ENCODE results near the gene ROBO1. TPM values are rescaled to one million over a fixed set of nuclear protein-coding genes. Genes with fewer than 3 reads are reported as not detected.
A peak's percentile ranks its signal among the peaks of the same experiment; 100 is the strongest.

The ROBO1 gene
- total RNA-seq, 1 experiment from 2014 or later: 51.2 TPM

- peak; percentile 5 for DNase-seq (ENCODE audit: low read depth, low spot score)
- in situ Hi-C loops (cut with HindIII; ENCODE audit: low pct_unique_long_range_greater_than_20kb, low sequenced_read_pairs): no loop called here
Observed at GRCh38 chr3:78666470-78666800, 1101.4 kb downstream of the ROBO1 start.

DNA sequence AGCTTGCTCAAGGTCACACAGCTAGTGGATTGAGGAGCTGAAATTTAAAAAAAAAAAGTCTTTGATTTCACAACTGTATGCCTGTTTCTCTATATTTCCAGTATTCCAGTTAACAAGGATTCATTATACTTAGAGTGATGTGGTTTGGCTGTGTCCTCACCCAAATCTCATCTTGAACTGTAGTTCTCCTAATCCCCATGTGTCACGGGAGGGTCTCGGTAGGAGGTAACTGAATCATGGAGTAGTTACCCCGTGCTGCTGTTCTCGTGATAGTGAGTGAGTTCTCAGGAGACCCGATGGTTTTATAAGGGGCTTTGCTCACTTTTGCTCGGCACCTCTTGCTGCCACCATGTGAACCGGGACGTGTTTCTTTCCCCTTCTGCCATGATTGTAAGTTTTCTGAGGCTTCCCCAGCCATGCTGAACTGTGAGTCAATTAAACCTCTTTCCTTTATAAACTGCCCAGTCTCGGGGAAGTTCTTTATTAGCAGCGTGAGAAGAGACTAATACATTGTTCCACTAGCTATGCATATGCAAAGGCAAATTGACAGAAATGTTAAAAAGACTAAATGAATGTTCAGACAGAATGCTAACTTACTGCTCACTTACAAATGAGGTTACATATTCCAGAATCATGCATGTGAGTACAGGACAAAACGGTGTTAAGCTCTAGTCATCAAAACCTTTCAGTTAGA lies 1101.9 kb downstream of the ROBO1 start:
- in situ Hi-C loops (cut with HindIII; ENCODE audit: low pct_unique_long_range_greater_than_20kb, low sequenced_read_pairs): no loop called here
- DNase-seq (ENCODE audit: low read depth, low spot score): peak; percentile 92

DNA sequence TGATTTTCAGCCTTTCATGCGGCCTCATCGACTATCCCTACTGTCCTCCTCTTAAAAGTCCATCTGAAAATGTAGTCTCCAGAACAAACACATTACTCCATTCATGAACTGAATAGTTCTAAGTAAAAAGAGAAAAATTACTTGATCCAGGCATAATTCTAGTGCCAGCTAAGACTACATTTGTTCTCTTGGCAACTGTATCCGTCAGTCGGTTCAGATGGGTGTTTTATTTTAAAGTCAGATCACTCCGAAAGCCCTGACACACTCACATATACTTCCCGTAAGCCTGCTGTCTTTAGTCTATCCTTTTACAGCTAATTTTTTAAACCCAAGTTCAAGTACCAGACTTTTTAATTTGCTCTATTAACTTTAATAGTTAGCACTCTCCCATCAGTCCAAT lies 1102.7 kb downstream of the ROBO1 start:
- no peak for DNase-seq (ENCODE audit: low read depth, low spot score)
- in situ Hi-C loops (cut with HindIII; ENCODE audit: low pct_unique_long_range_greater_than_20kb, low sequenced_read_pairs): no loop called here

- in situ Hi-C loops (cut with HindIII; ENCODE audit: low pct_unique_long_range_greater_than_20kb, low sequenced_read_pairs): no loop called here
Observed at GRCh38 chr3:78660957-78661356, 1106.8 kb downstream of the ROBO1 start.

DNA sequence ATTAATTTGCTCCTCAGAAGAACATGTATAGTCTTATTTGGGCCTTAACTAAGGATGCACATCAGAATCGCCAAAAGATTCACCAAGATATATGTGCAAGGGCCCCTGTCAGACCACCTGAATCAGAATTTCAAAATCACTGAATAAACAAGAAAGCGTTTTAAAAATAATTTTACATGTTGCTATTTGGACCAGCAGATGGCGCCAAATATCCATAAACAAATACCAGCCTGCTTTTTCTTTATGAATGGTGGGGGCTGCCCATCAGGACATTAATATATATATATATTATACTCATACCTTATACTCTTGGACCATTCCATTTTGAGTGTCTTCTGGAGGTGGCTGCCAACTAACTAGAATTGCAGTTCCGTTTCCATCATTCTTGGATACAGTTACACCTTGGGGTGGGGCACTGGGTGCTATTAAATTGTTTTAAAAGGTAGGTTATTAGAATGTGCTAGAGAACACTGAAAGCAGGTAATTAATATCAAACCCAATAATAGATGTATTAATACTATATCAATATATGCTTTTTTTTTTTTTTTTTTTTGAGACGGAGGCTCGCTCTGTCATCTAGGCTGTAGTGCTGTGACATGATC lies 1108.3 kb downstream of the ROBO1 start:
- in situ Hi-C loops (cut with HindIII; ENCODE audit: low pct_unique_long_range_greater_than_20kb, low sequenced_read_pairs): no loop called here
- peak; percentile 65 for DNase-seq (ENCODE audit: low read depth, low spot score)

More at GRCh38 chr3:78660957-78661356, 1106.8 kb downstream of the ROBO1 start:
- DNase-seq (ENCODE audit: low read depth, low spot score): no peak

DNA sequence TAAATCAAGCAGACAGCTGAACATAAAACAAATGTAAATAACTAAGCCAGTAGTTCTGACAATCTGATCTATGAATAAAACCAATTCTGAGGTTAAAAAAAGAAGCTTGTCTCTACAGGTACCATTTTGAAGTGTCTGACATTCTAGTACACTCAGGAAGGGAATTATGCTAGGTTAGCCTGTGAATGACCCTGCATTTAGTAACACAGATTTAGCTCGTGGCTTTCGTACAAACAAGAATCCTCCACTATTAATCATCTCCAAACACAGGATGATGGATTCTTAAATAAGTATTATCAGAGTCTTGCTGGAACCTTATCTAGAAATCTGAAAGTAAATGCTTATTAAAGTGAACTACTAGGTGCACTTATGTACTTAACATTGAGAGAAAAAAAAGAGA lies 1120.1 kb downstream of the ROBO1 start:
- no peak for DNase-seq (ENCODE audit: low read depth, low spot score)

DNA sequence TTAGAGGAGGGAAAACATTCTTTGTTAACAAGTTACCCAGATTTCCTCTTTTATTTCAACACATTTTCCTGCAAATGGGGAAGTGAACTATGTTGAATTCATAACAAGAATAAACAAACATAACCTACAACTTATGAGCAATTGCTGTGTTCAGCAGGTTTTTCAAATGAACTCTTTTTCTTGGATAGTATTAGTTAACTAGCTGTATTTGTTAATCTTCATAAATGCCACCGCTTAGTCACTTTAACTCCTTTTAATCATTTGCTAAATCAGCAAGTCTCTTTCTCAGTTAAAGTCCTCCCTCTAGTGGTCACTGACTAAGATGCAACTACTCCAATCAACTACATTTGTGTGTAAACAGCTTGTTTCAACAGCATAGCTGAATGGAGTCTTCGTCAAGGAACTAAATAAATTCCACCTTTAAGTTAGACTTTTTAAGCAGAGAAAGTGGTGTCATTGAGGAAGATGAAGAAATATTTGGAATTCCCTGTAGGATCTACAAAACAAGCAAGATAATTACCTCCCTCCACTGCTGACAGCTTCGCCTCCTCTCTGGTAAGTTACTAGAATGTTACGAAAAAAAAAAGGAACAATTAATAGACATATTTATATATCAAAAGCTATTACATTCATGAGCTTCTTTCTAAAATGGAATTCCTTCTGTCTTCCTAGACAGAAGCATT lies 1122.0 kb downstream of the ROBO1 start:
- in situ Hi-C loops (cut with HindIII; ENCODE audit: low pct_unique_long_range_greater_than_20kb, low sequenced_read_pairs): no loop called here
- peak; percentile 76 for DNase-seq (ENCODE audit: low read depth, low spot score)

More for the DNA sequence above, 1120.1 kb downstream of the ROBO1 start:
- in situ Hi-C loops (cut with HindIII; ENCODE audit: low pct_unique_long_range_greater_than_20kb, low sequenced_read_pairs): no loop called here

- no peak for DNase-seq (ENCODE audit: low read depth, low spot score)
- in situ Hi-C loops (cut with HindIII; ENCODE audit: low pct_unique_long_range_greater_than_20kb, low sequenced_read_pairs): no loop called here
Observed at GRCh38 chr3:78644847-78645246, 1123.0 kb downstream of the ROBO1 start.

DNA sequence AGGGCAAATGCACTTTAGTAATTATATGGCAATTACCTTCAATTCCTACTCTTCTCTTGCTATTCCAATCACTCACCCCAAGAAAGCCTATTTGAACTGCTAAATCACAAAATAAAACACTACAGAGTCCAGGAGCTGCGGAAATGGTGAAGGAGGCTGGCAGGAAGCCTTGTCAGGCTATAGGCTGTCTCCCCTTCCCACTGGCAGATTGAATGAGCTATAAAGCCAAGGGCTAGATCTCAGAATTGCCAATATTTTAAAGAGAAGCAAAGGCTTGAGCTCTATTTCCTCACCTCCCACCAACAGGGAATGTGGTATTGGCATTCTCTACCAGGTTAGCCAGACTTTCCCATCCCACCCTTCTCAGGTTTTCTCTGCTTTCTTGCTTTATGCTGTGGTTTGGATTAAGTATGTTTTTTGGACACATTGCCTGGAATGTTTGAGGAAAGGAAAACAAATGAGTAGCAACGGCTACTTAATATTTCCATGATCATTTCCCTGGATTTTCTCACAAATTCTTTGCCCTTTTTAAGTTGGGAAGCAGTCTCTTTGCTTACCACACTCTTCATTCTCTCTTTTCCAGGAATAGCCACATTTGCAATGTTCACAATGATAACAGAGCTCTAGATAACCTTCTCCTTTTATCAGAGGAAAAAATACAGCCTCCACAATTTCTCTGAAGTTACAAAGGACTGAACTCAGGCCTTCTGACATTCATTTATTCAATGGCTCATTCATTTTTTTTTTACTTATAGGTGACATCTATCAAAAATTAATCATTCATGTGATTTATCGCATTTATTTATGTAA lies 1125.4 kb downstream of the ROBO1 start:
- in situ Hi-C loops (cut with HindIII; ENCODE audit: low pct_unique_long_range_greater_than_20kb, low sequenced_read_pairs): no loop called here
- no peak for DNase-seq (ENCODE audit: low read depth, low spot score)

DNA sequence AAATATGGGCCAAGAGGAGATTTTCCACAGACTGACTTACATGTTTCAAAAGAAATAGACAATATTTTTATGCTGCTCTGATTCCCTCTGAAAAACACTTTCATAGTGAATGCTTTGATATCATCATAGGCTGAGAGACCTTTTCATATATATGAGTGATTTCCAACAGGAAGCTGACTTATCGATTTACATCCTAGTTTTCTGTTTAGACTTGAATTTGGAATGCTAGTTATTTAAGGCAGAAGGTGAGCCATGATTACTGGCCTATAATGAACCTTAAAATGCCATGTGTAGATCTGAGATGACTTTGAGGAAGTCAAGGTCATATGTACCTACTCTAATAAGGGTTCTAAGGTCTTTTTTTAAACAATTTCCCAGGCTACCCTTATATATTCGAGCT lies 1126.1 kb downstream of the ROBO1 start:
- in situ Hi-C loops (cut with HindIII; ENCODE audit: low pct_unique_long_range_greater_than_20kb, low sequenced_read_pairs): no loop called here

DNA sequence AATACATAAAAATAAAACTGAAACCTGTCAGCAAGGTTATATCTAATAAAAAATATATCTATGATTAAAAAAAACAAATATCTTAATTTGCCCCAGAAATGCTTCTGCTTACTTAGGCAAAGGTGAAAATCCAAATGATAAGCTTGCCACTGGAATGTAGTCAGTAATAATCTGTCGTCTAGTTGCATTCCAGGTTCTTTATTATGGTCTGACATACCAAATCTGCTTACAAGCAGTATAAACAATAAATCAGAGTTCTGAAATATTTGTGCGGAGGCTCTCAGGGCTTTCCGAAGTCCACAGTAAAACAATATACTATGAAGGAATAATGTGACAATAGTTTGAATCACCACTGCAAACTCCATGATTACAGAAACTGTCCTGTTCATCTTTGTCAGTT lies 1133.5 kb downstream of the ROBO1 start:
- in situ Hi-C loops (cut with HindIII; ENCODE audit: low pct_unique_long_range_greater_than_20kb, low sequenced_read_pairs): no loop called here
- DNase-seq (ENCODE audit: low read depth, low spot score): no peak

More for the DNA sequence above, 1126.1 kb downstream of the ROBO1 start:
- DNase-seq (ENCODE audit: low read depth, low spot score): no peak

DNA sequence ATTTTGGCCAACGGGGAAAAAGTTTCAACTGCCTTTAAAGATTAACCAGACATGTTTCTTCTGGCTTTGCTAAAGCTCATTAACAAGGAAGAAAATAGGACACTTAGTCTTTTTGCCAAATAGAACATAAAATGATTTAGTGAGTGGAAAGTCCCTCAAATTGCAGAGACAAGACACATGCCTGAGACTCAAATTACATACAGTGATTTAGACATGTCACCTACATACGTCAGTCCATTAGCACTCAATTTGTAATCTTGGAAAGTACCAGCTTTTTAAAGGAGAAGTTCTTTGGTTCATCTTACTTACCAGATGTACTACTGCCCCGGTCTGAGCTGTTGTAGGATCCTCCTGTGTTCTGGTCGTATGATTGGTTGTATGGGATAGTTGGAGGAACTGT lies 1134.2 kb downstream of the ROBO1 start:
- in situ Hi-C loops (cut with HindIII; ENCODE audit: low pct_unique_long_range_greater_than_20kb, low sequenced_read_pairs): no loop called here
- DNase-seq (ENCODE audit: low read depth, low spot score): no peak

DNA sequence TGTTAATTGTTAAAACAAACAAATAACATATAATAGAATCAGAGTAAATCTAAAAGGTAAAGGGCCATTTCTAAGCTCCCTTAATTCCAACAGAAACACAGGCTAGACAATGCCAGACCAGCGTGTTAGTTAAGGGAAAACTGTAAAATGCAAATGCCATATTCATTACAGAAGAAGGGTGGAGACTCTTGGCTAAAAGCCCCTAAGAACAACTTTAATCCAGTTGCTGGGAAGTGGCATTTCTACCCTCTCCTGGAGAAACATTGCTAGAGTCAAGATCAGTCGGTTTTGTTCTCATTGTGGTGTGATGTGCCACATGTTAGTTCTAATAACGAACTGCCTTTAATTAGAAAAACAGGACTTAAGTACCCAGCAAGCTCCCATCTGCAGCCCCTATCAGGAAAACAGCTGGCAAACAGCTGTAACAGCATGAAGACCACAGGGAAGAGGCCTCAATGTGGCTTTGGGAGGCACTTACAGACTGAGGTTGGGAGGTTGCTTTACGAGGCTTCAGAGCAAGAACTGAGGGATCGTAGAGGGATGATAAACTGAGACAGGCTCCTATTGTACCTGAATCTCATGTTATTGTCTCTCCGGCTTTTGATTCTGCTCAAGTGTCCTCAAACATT lies 1134.8 kb downstream of the ROBO1 start:
- DNase-seq (ENCODE audit: low read depth, low spot score): no peak
- in situ Hi-C loops (cut with HindIII; ENCODE audit: low pct_unique_long_range_greater_than_20kb, low sequenced_read_pairs): no loop called here

DNA sequence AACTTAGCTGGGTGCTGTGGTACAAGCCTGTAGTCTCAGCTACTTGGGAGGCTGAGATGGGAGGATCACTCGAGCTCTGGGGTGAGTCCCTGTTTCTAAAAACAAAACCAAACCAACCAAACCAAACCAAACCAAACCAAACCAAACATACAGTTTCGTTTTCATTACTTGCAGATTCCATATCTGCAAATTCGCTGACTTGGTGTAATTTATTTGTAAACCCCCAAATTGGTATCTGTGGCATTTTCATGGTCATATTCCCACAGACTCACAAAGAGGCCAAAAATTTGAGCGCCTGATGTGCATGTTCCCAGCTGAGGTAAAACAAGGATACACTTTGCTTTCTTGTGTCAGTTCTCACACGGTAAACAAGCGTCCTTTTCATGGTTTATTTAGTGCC lies 1138.3 kb downstream of the ROBO1 start:
- DNase-seq (ENCODE audit: low read depth, low spot score): no peak
- in situ Hi-C loops (cut with HindIII; ENCODE audit: low pct_unique_long_range_greater_than_20kb, low sequenced_read_pairs): no loop called here

GRCh38 chr3:78621061-78621716 lies 1146.6 kb downstream of the ROBO1 start:
- in situ Hi-C loops (cut with HindIII; ENCODE audit: low pct_unique_long_range_greater_than_20kb, low sequenced_read_pairs): no loop called here

GRCh38 chr3:78614486-78614885 lies 1153.3 kb downstream of the ROBO1 start:
- DNase-seq (ENCODE audit: low read depth, low spot score): no peak
- in situ Hi-C loops (cut with HindIII; ENCODE audit: low pct_unique_long_range_greater_than_20kb, low sequenced_read_pairs): no loop called here

More at GRCh38 chr3:78621061-78621716, 1146.6 kb downstream of the ROBO1 start:
- no peak for DNase-seq (ENCODE audit: low read depth, low spot score)

DNA sequence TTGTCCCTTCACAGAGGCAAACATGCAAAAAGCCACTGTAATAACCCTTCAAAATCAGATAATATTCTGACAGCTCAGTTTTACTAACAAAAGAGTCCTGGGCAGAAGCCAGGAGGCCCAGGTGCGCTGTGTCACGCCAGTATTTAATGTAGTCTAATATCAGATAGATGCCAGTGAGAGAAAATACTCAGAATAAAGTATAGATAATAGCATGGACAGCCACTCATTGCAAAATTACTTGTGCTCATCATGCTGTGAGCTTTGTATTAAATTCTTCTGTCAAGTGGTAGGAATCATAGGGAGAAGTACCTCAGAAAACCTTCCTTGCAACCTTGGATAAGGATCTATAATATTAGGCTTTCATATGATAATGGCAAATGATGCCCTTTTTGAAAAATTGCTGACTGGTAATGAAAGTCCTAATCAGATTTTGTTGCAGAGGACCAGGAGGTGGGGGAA lies 1154.3 kb downstream of the ROBO1 start:
- no peak for DNase-seq (ENCODE audit: low read depth, low spot score)
- in situ Hi-C loops (cut with HindIII; ENCODE audit: low pct_unique_long_range_greater_than_20kb, low sequenced_read_pairs): no loop called here
